Measurements from ENCODE around the gene RPA1. TPM values are rescaled to one million over a fixed set of nuclear protein-coding genes. Genes with fewer than 3 reads are reported as not detected.

RPA1 gene
- total RNA-seq, 1 donor from 2014 or later: 234 TPM

DNA sequence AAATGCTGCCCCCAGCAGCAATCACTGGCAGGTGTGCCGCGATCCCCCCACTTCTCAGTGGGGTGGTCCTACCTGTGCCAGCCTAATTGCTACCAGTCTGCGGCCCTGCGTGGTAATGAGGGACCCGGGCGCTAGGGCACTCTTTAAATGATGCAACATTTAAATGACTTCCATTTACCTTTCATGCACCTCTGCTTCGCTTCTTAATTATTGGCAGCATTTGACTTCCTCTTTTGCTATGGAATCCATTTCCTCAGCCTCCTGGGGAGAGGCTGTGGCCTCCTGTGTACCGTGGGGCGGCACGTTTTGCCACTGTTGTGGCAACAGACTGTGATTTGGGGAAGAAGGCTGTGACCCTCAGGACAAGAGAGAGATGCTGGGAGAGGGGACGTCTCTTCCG is 86.1 kb downstream of the RPA1 start:
- H3K27me3 Mint-ChIP-seq: peaks cover 20% of the 10 kb centered on the region
- no peaks in the 10 kb centered on the region for H3K4me1 Mint-ChIP-seq
- intact Hi-C loops (cut with micrococcal nuclease): no loop called here
- H3K36me3 Mint-ChIP-seq (ENCODE audit: low read depth): no peaks in the 10 kb centered on the region
- DNase-seq: no peak
- no peaks in the 10 kb centered on the region for H3K9me3 Mint-ChIP-seq
- H3K27ac Mint-ChIP-seq: no peak overlapping the region
- no peak overlapping the region for H3K4me3 Mint-ChIP-seq

DNA sequence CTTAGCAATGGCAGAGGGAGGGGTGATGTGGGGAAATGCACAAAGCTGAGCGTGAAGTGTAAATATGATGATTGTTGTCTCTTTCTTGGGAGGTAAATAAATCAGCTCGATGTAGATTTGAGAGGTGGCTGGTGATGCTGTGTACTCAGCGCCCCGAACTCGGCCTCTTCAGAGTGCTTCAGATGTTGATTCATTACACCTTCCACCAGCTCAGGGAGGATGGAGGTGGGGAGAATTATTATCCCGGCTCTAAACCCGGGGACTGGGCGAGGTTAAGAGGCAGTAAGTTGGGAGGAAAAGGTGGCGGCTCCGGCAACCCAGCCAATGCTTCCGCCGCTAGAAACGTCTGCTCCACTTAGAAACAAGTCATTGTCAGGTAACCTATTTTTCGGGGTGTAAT is 86.5 kb downstream of the RPA1 start:
- no peak overlapping the region for H3K27ac Mint-ChIP-seq
- no peaks in the 10 kb centered on the region for H3K9me3 Mint-ChIP-seq
- intact Hi-C loops (cut with micrococcal nuclease): no loop called here
- peaks cover 20% of the 10 kb centered on the region for H3K27me3 Mint-ChIP-seq
- no peaks in the 10 kb centered on the region for H3K36me3 Mint-ChIP-seq (ENCODE audit: low read depth)
- no peaks in the 10 kb centered on the region for H3K4me1 Mint-ChIP-seq
- DNase-seq: no peak
- no peak overlapping the region for H3K4me3 Mint-ChIP-seq

DNA sequence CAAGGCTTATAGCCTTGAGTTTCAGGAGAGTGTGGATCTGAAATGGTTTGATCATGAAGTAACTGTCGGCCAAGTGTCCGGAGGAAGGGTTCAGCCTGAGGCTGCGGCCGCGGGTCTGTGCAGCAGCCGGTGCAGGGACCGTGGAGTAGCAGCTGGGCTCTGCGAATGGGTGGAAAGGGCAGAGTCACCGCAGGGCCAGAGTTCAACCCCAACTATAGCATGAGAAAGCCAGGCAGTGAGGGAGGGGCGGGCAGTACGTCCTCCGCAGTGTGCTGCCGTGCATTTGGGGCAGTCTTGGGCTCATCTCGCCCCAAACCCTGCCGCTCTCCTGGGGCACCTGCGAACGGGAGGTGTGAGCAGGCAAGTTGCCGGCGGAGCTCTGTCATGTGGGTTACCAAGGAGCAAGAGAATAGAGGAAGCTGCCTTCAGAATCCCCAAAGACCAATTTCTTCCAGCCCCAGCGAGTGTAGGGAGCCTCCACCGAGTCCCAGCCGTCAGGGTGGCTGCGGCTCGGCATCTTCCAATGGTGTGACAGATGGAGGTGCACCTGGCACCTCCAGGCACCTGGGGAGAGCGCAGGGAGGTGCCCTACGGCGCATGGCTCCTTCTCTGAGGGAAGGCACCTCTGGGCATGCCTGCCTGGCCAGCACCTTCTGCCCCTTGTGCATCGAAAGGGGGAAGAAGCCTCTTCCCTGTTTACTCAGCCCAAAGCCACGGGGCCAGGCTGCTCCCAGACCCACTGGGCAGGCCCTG is 87.3 kb downstream of the RPA1 start:
- no peak for DNase-seq
- Mint-ChIP-seq H3K4me3 (no peak overlapping the region), H3K27ac (no peak overlapping the region)

DNA sequence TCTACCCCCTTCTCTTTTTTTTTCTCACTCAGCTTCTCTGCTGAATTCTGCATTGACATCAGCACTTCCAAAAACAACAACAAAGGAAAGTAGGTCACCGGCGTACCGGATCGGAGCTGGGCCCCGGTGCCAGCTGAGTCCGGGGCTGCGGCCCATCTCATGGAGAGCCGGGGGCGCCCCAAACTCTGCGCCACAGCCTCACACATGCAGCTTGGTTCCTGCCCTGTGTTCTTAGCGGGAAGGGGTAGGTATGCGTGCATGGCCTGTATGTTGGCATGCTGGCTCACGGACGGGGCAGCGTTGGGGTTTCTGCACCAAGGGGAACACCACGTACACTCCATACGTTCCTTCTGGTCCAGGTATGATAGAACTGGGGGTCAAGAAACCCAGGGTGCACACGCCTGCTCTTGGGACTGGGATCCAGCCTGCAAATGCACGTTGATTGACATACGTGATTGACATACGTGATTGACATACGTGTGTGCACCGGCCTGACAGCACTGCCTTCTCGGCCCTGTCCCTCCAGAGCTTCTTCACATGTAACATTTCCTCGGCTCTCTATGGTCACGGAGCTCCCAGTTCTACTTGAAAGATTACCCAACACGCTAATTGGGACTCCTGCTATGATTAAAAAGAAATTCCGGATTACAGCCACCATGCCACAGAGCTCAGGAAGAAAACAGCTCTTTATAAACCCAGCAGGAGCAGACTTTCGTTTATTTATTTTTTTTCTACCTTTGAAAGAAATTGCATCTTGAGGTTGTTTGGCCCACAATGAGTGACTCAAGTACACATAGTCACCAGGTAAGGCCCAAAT is 88.7 kb downstream of the RPA1 start:
- Mint-ChIP-seq H3K27me3 (peaks cover 9% of the 10 kb centered on the region), H3K27ac (no peak overlapping the region), H3K9me3 (no peaks in the 10 kb centered on the region), H3K4me1 (no peaks in the 10 kb centered on the region), H3K4me3 (no peak overlapping the region), H3K36me3 (ENCODE audit: low read depth) (no peaks in the 10 kb centered on the region)
- intact Hi-C loops (cut with micrococcal nuclease): no loop called here
- DNase-seq: no peak

More for the DNA sequence above, 87.3 kb downstream of the RPA1 start:
- Mint-ChIP-seq H3K9me3 (no peaks in the 10 kb centered on the region), H3K36me3 (ENCODE audit: low read depth) (no peaks in the 10 kb centered on the region), H3K27me3 (peaks cover 13% of the 10 kb centered on the region), H3K4me1 (no peaks in the 10 kb centered on the region)
- intact Hi-C loops (cut with micrococcal nuclease): no loop called here

DNA sequence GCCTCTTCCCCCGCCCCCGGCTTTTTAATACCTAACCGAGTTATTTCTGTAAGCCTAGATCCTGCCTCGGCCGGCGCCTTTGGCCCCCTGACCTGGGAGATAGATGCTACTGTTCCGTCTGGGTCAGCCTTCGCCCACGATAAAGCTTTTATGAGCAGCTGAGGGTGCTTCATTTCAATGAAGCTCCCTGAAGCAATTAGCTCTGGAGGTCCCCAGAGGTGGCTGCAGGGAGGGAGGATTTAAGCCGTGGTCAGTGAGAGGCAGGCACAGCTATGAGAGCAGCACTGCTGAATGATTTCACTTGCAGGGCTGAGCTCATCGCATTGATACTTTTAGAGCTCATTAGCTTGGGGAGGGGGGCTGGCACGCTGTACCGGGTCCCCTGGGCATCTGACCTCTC is 89.4 kb downstream of the RPA1 start:
- H3K9me3 Mint-ChIP-seq: no peaks in the 10 kb centered on the region
- H3K4me3 Mint-ChIP-seq: no peak overlapping the region
- peaks cover 7% of the 10 kb centered on the region for H3K27me3 Mint-ChIP-seq
- intact Hi-C loops (cut with micrococcal nuclease): no loop called here
- no peaks in the 10 kb centered on the region for H3K4me1 Mint-ChIP-seq
- H3K36me3 Mint-ChIP-seq (ENCODE audit: low read depth): no peaks in the 10 kb centered on the region
- H3K27ac Mint-ChIP-seq: no peak overlapping the region
- no peak for DNase-seq

DNA sequence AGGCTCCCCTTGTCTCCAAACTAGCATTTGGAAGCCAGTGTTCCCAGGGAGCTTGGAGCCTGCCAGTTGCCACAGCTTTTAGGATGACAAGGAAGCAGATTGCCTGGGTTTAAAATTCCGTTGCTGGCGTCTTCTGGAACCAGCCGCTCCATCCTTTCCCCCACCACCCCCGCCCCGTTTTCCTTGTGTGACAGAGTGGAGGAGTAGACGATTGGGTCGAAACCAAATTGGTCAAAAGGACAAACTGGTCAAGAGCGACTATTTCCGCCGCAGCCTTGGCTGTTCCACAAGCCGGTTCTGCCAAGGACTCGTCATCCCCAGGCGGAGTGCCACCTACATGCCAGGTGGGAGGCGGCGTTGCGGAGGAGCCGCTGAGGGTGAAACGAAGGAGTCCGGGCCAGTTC is 91.1 kb downstream of the RPA1 start:
- H3K4me3 Mint-ChIP-seq: no peak overlapping the region

DNA sequence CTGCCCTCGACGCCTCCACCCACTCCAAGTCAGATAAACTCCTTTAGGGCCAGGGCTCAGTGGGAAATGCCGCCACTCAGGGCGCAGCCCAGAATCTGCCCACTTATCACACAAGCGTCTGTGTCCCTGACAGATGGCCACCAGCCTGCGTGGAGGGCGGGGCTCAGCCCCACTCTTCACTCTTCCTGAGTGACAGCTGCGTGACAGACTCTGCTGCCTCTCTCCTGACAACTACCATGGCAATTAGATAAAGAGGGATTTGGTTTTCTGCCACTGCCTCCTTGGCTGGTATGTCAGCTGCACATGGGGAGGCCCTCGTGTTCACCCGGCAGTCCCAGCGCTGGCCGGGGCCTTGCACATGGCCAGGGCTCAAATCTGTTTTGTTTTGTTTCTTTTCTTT is 99.2 kb downstream of the RPA1 start:
- intact Hi-C loops (cut with micrococcal nuclease): no loop called here
- Mint-ChIP-seq H3K9me3 (no peaks in the 10 kb centered on the region), H3K4me1 (no peaks in the 10 kb centered on the region), H3K27me3 (no peaks in the 10 kb centered on the region), H3K27ac (no peak overlapping the region), H3K4me3 (no peak overlapping the region), H3K36me3 (ENCODE audit: low read depth) (no peaks in the 10 kb centered on the region)
- no peak for DNase-seq

More for the DNA sequence above, 91.1 kb downstream of the RPA1 start:
- peaks cover 6% of the 10 kb centered on the region for H3K27me3 Mint-ChIP-seq
- intact Hi-C loops (cut with micrococcal nuclease): no loop called here
- no peaks in the 10 kb centered on the region for H3K4me1 Mint-ChIP-seq
- DNase-seq: no peak
- no peaks in the 10 kb centered on the region for H3K36me3 Mint-ChIP-seq (ENCODE audit: low read depth)
- H3K9me3 Mint-ChIP-seq: no peaks in the 10 kb centered on the region
- H3K27ac Mint-ChIP-seq: no peak overlapping the region

DNA sequence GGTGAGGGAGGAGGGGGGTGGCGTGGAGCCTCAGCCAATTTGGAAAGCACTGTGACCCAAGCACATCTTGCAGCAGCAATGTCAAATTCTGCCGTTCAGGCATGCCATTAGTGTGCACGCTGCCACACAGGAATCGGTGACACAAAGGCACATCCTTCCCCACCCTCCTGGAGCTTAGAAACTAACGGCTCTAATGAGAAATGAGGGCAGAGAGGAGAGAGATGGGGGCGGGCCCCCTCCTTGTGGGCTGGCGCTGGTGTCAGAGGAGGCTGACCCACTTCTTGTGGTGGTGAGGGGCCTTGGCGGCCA is 100.5 kb downstream of the RPA1 start:
- Mint-ChIP-seq H3K27ac (no peak overlapping the region), H3K27me3 (no peaks in the 10 kb centered on the region), H3K36me3 (ENCODE audit: low read depth) (no peaks in the 10 kb centered on the region), H3K4me1 (no peaks in the 10 kb centered on the region), H3K4me3 (no peak overlapping the region), H3K9me3 (no peaks in the 10 kb centered on the region)
- DNase-seq: no peak
- intact Hi-C loops (cut with micrococcal nuclease): no loop called here

DNA sequence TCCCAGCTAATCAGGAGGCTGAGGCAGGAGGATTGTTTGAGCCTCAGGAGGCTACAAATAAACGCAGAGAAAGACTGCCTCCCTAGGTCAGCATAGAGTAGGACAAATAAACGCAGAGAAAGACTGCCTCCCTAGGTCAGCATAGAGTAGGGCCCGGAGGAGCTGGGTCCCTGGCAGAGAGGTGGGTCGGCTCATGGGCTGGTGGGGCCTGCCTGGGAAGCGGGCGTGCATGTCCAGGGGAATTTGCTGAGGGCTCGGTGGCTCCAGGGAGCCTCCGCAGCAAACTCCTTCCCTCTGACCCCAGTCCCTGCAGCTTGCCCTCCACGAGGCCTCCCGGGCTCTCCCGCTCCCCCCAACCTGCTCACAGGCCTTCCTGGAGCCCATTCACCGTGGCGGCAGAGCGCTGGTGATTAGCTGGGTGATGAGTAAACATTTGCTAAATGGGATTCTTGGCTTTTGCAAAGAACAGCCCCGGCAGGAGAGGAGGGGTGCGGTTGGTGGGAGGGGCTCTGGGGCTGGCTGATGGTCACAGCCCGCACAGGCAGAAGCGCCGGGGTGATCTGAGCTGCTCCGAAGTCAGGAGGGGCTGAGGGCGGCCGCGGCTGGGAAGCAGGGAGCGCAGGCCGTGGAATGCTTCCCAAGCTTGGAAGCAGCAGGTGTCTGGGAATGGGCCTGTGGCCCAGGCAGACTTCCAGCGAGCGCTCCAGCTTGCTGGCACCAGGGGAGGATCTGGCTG is 102.2 kb downstream of the RPA1 start:
- no peak for DNase-seq
- H3K36me3 Mint-ChIP-seq (ENCODE audit: low read depth): no peaks in the 10 kb centered on the region
- no peak overlapping the region for H3K4me3 Mint-ChIP-seq
- intact Hi-C loops (cut with micrococcal nuclease): no loop called here
- H3K27ac Mint-ChIP-seq: no peak overlapping the region
- no peaks in the 10 kb centered on the region for H3K9me3 Mint-ChIP-seq
- no peaks in the 10 kb centered on the region for H3K4me1 Mint-ChIP-seq
- H3K27me3 Mint-ChIP-seq: no peaks in the 10 kb centered on the region

DNA sequence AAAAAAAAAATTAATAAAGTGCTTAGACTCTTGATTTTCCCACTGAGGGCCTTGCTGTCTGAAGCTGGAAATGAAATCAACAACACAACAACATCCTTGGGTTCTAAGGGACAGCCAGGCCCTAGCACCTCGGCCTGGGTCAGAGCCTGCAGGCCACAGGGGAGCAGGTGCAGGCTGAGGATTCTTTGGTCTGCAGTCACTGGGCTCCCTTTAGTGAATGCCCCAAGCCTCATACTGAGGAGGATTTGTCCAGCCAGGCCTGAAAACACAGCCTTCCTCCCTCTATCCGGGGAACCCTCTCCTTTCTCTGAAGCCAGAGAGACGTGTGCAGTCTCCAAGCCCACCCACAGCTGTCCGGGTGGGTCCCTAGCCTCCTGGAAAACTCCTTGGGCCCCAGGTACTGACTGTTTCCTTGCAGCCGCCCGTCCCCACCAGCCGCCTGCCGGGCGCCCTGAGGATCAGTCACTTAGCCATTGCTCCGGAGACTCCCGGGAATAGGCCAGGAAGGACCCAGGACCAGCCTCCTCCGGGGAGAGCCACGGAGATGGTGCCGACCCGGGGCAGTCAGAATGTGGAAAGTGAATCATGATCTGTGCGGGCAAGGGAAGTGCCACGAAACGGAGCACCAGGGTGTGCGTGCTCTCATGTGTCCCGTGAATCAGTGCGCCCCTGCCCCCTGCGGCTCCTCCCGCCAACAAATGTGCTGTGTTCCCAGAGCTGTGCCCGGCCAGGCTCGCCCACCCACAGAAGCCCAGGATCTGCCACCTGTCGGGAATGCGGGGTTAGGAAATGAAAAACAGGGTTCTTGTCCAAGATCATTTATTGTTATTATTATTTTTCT is 104.3 kb downstream of the RPA1 start:
- H3K36me3 Mint-ChIP-seq (ENCODE audit: low read depth): no peaks in the 10 kb centered on the region
- intact Hi-C loops (cut with micrococcal nuclease): no loop called here

DNA sequence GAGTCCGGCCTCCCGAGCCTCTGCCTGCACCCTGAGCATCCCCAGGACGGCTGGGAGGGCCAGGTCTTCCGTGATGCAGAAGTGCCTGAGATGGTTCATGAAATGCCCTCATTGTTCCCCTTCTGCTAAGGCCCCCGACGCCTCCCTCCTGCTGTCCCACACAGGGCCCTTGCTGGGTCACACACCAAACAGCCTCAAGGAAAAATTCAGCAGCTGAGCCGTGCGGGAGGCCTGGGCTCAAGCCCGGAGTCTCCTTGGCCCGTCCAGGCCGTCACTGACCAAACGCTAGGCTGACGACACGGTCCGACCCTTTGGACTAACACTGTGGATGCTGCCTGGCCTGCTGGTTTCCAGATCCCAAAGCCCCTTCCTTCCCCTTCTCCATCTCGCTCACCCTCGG is 105.1 kb downstream of the RPA1 start:
- H3K4me3 Mint-ChIP-seq: no peak overlapping the region
- no peaks in the 10 kb centered on the region for H3K36me3 Mint-ChIP-seq (ENCODE audit: low read depth)
- H3K9me3 Mint-ChIP-seq: no peaks in the 10 kb centered on the region
- intact Hi-C loops (cut with micrococcal nuclease): no loop called here
- no peak for DNase-seq
- no peaks in the 10 kb centered on the region for H3K4me1 Mint-ChIP-seq
- H3K27ac Mint-ChIP-seq: no peak overlapping the region
- no peaks in the 10 kb centered on the region for H3K27me3 Mint-ChIP-seq

More for the DNA sequence above, 104.3 kb downstream of the RPA1 start:
- no peaks in the 10 kb centered on the region for H3K9me3 Mint-ChIP-seq
- no peak overlapping the region for H3K27ac Mint-ChIP-seq
- H3K4me3 Mint-ChIP-seq: no peak overlapping the region
- no peaks in the 10 kb centered on the region for H3K4me1 Mint-ChIP-seq
- no peak for DNase-seq
- H3K27me3 Mint-ChIP-seq: no peaks in the 10 kb centered on the region

DNA sequence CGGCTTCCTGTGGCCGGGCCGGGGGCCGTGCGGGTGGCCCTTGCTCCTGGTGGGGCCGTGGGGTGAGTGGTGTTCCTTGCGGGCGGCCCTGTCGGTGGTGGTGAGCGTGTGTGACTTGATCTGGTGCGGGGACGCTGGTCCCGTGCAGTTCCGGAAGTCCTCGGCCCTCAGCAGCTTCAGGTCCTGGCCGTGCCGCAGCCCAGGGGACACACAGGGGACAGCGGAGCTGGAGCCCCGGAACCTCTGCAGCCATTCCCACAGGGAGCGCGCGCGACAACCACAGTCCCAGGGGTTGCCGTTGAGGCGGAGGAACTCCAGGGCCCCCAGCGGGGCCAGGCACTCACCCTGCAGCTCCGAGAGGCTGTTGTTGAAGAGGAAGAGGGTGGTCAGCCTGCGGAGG is 107.0 kb downstream of the RPA1 start:
- Mint-ChIP-seq H3K4me3 (no peak overlapping the region), H3K27ac (no peak overlapping the region), H3K36me3 (ENCODE audit: low read depth) (no peaks in the 10 kb centered on the region), H3K27me3 (no peaks in the 10 kb centered on the region), H3K9me3 (no peaks in the 10 kb centered on the region), H3K4me1 (no peaks in the 10 kb centered on the region)
- intact Hi-C loops (cut with micrococcal nuclease): no loop called here
- no peak for DNase-seq

DNA sequence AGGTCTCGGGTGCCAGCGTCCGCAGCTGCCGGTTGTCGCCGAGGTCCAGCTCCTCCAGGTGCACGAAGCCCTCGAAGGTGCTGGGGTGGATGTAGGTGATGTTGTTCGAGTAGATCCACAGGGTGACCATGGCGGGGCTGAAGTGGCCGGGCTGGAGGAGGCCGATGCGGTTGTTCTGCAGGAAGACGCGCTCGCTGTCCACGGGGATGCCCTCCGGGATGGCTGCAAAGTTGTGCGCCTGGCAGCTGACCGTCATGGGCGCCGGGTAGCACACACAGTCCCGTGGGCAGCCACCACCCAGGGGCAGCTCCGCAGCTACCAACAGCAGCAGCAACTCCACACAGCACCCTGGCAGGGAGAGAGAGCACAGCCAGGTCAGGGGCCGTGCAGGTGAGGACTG is 107.7 kb downstream of the RPA1 start:
- Mint-ChIP-seq H3K4me1 (no peaks in the 10 kb centered on the region), H3K9me3 (no peaks in the 10 kb centered on the region), H3K36me3 (ENCODE audit: low read depth) (no peaks in the 10 kb centered on the region), H3K27ac (no peak overlapping the region), H3K27me3 (no peaks in the 10 kb centered on the region), H3K4me3 (no peak overlapping the region)
- intact Hi-C loops (cut with micrococcal nuclease): no loop called here
- DNase-seq: no peak

Measured in activated CD4-positive, alpha-beta T cell treated with anti-CD3 and anti-CD28 coated beads, Interleukin-2, amount 10 ng/mL, durations not matched to agents 24 days and 14 days (primary cell).